T-helper 2 cell treated with Interferon-gamma antibody and Interleukin-4, amounts not matched to agents 5 μg/mL and 100 μg/mL, for 36 hours (primary cell): ENCODE data around the gene MARCKSL1.
"Not testable (repeated sequence)": the region's sequence is repeated elsewhere in the genome, so short reads cannot be mapped to it uniquely, and the experiment has no call there.

Source experiments
- DNase-seq: peaks from one replicate; pipeline ENCODE4 v3.0.0; 2021; ENCODE audit warnings: low spot score
- H3K27ac Mint-ChIP-seq: one replicate; pipeline ENCODE4 v1.8.0; 2021; ENCODE audit warnings: mild to moderate bottlenecking, mixed read lengths
- H3K27me3 Mint-ChIP-seq: one replicate; pipeline ENCODE4 v1.8.0; 2021; ENCODE audit warnings: low read depth, mixed read lengths
- H3K36me3 Mint-ChIP-seq: one replicate; pipeline ENCODE4 v1.8.0; 2021; ENCODE audit warnings: low read depth, mixed read lengths
- H3K4me1 Mint-ChIP-seq: one replicate; pipeline ENCODE4 v1.8.0; 2021; ENCODE audit warnings: low read depth, mixed read lengths
- H3K4me3 Mint-ChIP-seq: one replicate; pipeline ENCODE4 v1.8.0; 2022; ENCODE audit warnings: mild to moderate bottlenecking, moderate library complexity, mixed read lengths
- H3K9me3 Mint-ChIP-seq: one replicate; pipeline ENCODE4 v1.8.0; 2021; ENCODE audit warnings: mixed read lengths

Gene MARCKSL1

GRCh38 chr1:32361308-32361673, 25.3 kb upstream of the MARCKSL1 start:
- peaks cover 16% of the 10 kb centered on the region for H3K4me1 Mint-ChIP-seq
- H3K27me3 Mint-ChIP-seq, result peaks cover 11% of the 10 kb centered on the region
- H3K9me3 Mint-ChIP-seq, result no peaks in the 10 kb centered on the region
- DNase-seq, result no peak
- no peak overlapping the region for H3K27ac Mint-ChIP-seq
- no peak overlapping the region for H3K4me3 Mint-ChIP-seq
- peaks cover 23% of the 10 kb centered on the region for H3K36me3 Mint-ChIP-seq

- peaks cover 11% of the 10 kb centered on the region for H3K36me3 Mint-ChIP-seq
- H3K27me3 Mint-ChIP-seq, result peaks cover 13% of the 10 kb centered on the region
- DNase-seq, result no peak
- no peak overlapping the region for H3K4me3 Mint-ChIP-seq
- H3K4me1 Mint-ChIP-seq, result peaks cover 21% of the 10 kb centered on the region
- no peak overlapping the region for H3K27ac Mint-ChIP-seq
- no peaks in the 10 kb centered on the region for H3K9me3 Mint-ChIP-seq
Observed at GRCh38 chr1:32358435-32358834, 22.4 kb upstream of the MARCKSL1 start.

- H3K4me1 Mint-ChIP-seq, result peaks cover 22% of the 10 kb centered on the region
- no peaks in the 10 kb centered on the region for H3K9me3 Mint-ChIP-seq
- no peak overlapping the region for H3K27ac Mint-ChIP-seq
- H3K4me3 Mint-ChIP-seq, result no peak overlapping the region
- DNase-seq, result no peak
- peaks cover 7% of the 10 kb centered on the region for H3K36me3 Mint-ChIP-seq
- peaks cover 13% of the 10 kb centered on the region for H3K27me3 Mint-ChIP-seq
Observed at GRCh38 chr1:32357614-32358013, 21.6 kb upstream of the MARCKSL1 start.

- peaks cover 22% of the 10 kb centered on the region for H3K4me1 Mint-ChIP-seq
Observed at GRCh38 chr1:32356478-32356877, 20.4 kb upstream of the MARCKSL1 start.

GRCh38 chr1:32355778-32356177, 19.7 kb upstream of the MARCKSL1 start:
- not testable (repeated sequence) for H3K36me3 Mint-ChIP-seq, H3K27ac Mint-ChIP-seq, DNase-seq, H3K9me3 Mint-ChIP-seq, H3K27me3 Mint-ChIP-seq, H3K4me3 Mint-ChIP-seq
- peaks cover 21% of the 10 kb centered on the region for H3K4me1 Mint-ChIP-seq

More at GRCh38 chr1:32356478-32356877, 20.4 kb upstream of the MARCKSL1 start:
- H3K4me3 Mint-ChIP-seq, result no peak overlapping the region
- H3K27ac Mint-ChIP-seq, result no peak overlapping the region
- H3K9me3 Mint-ChIP-seq, result no peaks in the 10 kb centered on the region
- H3K27me3 Mint-ChIP-seq, result peaks cover 11% of the 10 kb centered on the region
- H3K36me3 Mint-ChIP-seq, result peaks cover 5% of the 10 kb centered on the region
- no peak for DNase-seq

- Mint-ChIP-seq H3K36me3 (no peaks in the 10 kb centered on the region), H3K27me3 (peaks cover 5% of the 10 kb centered on the region), H3K4me1 (peaks cover 22% of the 10 kb centered on the region), H3K9me3 (no peaks in the 10 kb centered on the region), H3K4me3 (peak overlapping the region; percentile 2), H3K27ac (no peak overlapping the region)
- DNase-seq, result no peak
Observed at GRCh38 chr1:32353886-32354570, 18.0 kb upstream of the MARCKSL1 start.

- DNase-seq, result no peak
- no peaks in the 10 kb centered on the region for H3K9me3 Mint-ChIP-seq
Observed at GRCh38 chr1:32353431-32353830, 17.4 kb upstream of the MARCKSL1 start.

GRCh38 chr1:32352831-32353383, 16.9 kb upstream of the MARCKSL1 start:
- no peaks in the 10 kb centered on the region for H3K9me3 Mint-ChIP-seq
- DNase-seq, result no peak
- peaks cover 5% of the 10 kb centered on the region for H3K27me3 Mint-ChIP-seq
- no peaks in the 10 kb centered on the region for H3K36me3 Mint-ChIP-seq
- H3K4me3 Mint-ChIP-seq, result peak overlapping the region; percentile 63
- no peak overlapping the region for H3K27ac Mint-ChIP-seq
- peaks cover 30% of the 10 kb centered on the region for H3K4me1 Mint-ChIP-seq

More at GRCh38 chr1:32353431-32353830, 17.4 kb upstream of the MARCKSL1 start:
- Mint-ChIP-seq H3K4me3 (peak overlapping the region; percentile 40), H3K27ac (no peak overlapping the region), H3K4me1 (peaks cover 26% of the 10 kb centered on the region), H3K27me3 (peaks cover 5% of the 10 kb centered on the region), H3K36me3 (no peaks in the 10 kb centered on the region)

- Mint-ChIP-seq H3K9me3 (no peaks in the 10 kb centered on the region), H3K4me3 (peak overlapping the region; percentile 63), H3K27ac (no peak overlapping the region), H3K27me3 (peaks cover 5% of the 10 kb centered on the region), H3K4me1 (peaks cover 30% of the 10 kb centered on the region), H3K36me3 (no peaks in the 10 kb centered on the region)
- DNase-seq, result no peak
Observed at GRCh38 chr1:32352239-32352745, 16.3 kb upstream of the MARCKSL1 start.

GRCh38 chr1:32351399-32352238, 15.6 kb upstream of the MARCKSL1 start:
- Mint-ChIP-seq H3K27me3 (peaks cover 5% of the 10 kb centered on the region), H3K4me3 (peak overlapping the region; percentile 84), H3K9me3 (no peaks in the 10 kb centered on the region), H3K36me3 (no peaks in the 10 kb centered on the region), H3K27ac (peak overlapping the region; percentile 72), H3K4me1 (peaks cover 30% of the 10 kb centered on the region)
- peak; percentile 89 for DNase-seq

GRCh38 chr1:32350785-32351398, 14.9 kb upstream of the MARCKSL1 start:
- H3K27ac Mint-ChIP-seq, result peak overlapping the region; percentile 72
- no peak for DNase-seq
- H3K4me1 Mint-ChIP-seq, result peaks cover 30% of the 10 kb centered on the region
- peak overlapping the region; percentile 84 for H3K4me3 Mint-ChIP-seq
- peaks cover 7% of the 10 kb centered on the region for H3K27me3 Mint-ChIP-seq
- H3K9me3 Mint-ChIP-seq, result no peaks in the 10 kb centered on the region
- no peaks in the 10 kb centered on the region for H3K36me3 Mint-ChIP-seq

- Mint-ChIP-seq H3K9me3 (no peaks in the 10 kb centered on the region), H3K27ac (no peak overlapping the region), H3K36me3 (no peaks in the 10 kb centered on the region), H3K4me3 (peak overlapping the region; percentile 56), H3K27me3 (peaks cover 8% of the 10 kb centered on the region), H3K4me1 (peaks cover 30% of the 10 kb centered on the region)
- DNase-seq, result no peak
Observed at GRCh38 chr1:32349211-32349708, 13.2 kb upstream of the MARCKSL1 start.

- Mint-ChIP-seq H3K9me3 (no peaks in the 10 kb centered on the region), H3K4me3 (no peak overlapping the region), H3K4me1 (peaks cover 34% of the 10 kb centered on the region), H3K27ac (no peak overlapping the region), H3K27me3 (peaks cover 8% of the 10 kb centered on the region), H3K36me3 (no peaks in the 10 kb centered on the region)
- DNase-seq, result no peak
Observed at GRCh38 chr1:32346532-32347157, 10.6 kb upstream of the MARCKSL1 start.
